HG03095 (cell line): ENCODE results near the gene LZTFL1.

ENCODE experiments used
- ATAC-seq: cut with Tn5 transposase; IDR thresholded peaks from one replicate; pipeline ENCODE4 v1.9.1; 2021; ENCODE audit warnings: moderate library complexity; ENCODE audit not compliant: unreplicated experiment

The LZTFL1 gene

DNA sequence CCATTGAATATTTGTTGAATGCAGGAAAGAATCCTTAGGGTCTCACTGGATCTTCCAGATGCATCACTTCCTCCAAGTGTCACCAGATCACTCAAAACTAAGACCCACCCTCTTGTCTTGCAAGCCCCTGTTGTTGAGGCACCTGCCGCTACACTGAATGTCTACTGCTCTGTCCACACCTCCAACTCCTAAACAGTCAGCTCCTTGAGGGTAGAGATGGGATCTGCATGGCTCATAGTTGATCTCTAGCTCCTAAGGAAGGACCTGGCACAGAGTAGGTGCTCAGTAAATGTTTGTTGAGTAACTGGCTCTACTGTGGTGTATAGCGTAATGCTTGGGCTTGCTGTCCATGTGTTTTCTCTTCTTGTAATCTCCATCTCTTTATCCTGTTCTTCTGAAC, 54.4 kb downstream of the LZTFL1 start:
- no peak for ATAC-seq

GRCh38 chr3:45786801-45787495, 55.0 kb downstream of the LZTFL1 start:
- ATAC-seq = no peak

DNA sequence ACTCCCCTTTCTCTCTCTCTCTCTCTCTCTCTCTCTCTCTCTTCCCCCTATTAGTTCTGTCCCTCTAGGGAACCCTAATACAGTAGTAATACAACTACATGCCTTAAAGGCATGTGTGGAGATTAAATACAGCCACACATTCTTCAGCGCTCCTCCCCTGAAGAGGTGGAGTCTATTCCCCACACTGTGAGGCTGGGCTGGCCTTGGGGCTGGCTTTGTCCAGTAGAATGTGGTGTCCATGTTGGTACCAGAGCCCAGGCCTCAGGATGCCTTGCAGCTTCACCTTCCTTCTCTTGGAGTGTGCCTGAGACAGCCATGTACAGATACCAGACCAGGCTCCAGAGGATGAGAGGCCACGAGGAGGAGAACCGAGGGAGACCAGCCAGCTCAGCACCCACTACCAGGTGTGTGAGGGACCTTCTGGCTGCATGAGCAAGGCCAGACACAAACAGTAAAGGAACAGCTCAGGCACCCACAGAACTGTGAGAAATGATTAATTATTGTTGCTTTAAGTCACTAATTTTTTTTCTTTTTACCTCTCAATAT, 56.2 kb downstream of the LZTFL1 start:
- no peak for ATAC-seq

DNA sequence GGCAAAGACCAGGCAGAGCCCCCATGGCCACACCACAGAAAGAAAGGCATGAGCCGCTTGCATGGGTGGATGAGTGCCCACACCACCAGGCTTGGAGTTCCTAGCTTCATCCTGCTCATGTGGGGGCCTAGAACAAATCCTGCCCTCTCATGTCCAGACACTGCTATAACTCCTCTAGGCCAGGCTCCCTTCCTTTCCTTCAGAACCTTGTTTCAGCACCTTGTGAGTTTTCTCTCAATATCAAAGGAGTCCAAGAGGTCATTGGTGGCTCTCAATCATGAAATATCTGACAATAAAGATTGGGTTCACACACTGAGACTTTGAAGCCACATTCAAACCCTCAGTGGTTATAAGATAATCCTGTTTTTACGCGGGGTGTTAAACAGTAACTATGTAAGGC, 58.3 kb downstream of the LZTFL1 start:
- no peak for ATAC-seq

GRCh38 chr3:45782381-45782780, 59.5 kb downstream of the LZTFL1 start:
- ATAC-seq = no peak

DNA sequence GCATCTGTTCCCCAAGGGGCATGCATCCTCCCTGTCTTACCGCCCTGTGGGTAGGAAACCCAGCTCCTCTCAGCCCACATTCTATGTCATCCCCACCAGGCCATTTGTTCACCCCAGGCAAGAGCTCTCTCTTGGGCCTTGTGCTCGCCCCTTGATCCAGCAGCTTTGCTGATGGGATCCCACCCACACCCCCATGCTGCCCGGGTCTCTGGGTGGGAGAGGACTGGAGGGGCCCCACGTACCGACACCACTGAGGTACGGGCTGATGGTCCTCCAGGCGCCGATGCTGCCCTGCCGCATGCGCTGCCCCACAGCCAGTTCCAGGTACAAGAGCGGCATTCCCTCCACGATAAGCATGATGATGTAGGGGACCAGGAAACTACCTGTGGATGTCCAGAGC, 60.1 kb downstream of the LZTFL1 start:
- no peak for ATAC-seq

DNA sequence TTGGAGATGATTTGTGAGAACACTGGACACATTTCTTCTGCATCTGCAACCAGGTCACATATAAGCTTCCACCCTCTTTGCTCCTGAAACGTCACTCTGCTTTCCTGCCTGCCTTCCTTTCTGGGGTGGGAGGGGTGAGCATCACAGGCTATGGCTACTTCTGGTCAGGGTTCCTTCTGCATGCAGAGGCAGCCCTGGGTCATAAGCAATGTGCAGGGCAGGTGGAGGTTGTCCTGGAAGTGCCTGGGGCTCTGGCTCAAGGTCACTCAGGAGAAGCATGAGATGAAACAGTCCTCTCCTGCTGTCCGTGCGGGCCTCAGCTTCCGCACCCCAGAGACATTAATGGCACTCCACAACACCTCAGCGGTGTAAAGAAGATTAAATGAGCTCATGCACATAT, 60.6 kb downstream of the LZTFL1 start:
- ATAC-seq = no peak

- ATAC-seq = no peak
These were observed 61.9 kb downstream of the LZTFL1 start for GRCh38 chr3:45779746-45780735.

GRCh38 chr3:45778761-45779201, 63.1 kb downstream of the LZTFL1 start:
- no peak for ATAC-seq

DNA sequence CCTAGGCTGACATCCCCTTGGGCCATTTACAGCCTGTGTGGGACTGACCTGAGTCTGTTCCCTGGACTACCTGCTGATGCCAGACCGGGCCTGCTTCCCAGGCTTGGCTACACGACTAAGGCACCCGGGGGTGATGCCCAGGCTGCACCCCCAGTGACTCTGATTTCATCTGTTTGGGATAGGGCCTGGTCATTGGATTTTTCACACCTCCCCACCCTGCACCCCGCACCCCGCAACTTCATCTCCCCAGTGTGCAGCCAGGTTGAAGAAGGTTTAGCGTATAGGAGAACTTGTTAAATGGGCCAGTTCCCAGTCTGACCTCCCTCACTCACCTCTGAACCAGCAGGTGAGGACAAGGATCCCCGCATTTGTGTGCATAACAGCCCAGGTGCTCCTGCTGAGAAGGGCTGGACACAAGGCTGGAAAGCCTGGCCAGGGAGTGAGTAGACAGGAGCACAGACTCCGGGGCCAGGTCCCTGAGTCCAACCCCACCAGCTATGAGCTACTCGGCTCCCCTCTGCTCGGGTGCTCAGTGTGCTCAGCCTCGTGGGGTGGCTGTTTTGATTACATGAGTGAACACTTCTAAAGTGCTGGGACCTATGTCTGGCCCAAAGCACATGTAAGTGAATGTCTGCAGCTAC, 64.1 kb downstream of the LZTFL1 start:
- no peak for ATAC-seq

GRCh38 chr3:45777111-45777745, 64.7 kb downstream of the LZTFL1 start:
- no peak for ATAC-seq

GRCh38 chr3:45776611-45777010, 65.3 kb downstream of the LZTFL1 start:
- no peak for ATAC-seq

- no peak for ATAC-seq
These were observed 65.7 kb downstream of the LZTFL1 start for GRCh38 chr3:45776301-45776595.

- ATAC-seq = no peak
These were observed 66.2 kb downstream of the LZTFL1 start for GRCh38 chr3:45775571-45776300.

DNA sequence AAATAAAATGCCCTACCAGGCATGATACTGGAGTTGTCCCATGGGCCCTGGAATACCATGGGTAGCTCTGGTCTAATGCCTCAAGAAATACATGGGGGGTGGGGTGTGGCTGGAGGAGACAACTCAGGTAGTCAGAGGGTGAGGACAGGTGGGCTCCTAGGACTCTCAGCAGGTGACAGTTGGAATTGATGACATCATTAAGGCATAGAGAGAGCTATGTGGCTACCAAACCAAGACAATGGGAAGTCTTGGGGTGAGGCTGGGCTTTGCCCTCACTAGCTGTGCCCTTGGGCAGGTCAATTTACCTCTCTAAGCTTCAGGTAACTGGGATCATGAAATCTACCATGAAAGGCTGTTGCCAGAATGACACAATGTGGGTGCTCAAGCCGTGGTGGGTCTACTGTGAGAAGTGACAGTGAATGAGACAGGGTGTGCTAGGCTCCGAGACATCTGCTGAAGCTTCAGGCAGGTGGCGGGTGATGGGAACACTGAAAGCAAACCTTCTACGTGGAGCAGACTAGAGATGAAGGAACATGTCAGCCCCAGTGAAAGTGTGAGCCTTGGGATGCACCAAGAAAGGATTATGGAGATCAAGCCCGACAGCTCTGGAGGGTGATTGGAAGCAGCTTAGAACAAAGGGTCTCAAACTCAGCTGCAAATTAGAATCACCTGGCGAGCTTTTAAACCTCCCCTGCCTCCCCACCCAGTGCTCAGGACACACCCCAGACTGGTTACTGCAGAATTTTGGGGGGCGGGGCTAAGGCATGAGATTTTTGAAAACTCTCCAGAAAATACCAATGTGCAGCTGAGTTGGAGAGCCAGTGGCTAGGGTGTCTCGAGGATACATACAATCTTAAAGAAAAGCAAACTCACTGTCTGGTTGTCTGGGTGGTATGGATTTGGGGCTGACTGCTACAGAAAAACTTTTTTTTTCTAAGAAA, 67.1 kb downstream of the LZTFL1 start:
- ATAC-seq = no peak

DNA sequence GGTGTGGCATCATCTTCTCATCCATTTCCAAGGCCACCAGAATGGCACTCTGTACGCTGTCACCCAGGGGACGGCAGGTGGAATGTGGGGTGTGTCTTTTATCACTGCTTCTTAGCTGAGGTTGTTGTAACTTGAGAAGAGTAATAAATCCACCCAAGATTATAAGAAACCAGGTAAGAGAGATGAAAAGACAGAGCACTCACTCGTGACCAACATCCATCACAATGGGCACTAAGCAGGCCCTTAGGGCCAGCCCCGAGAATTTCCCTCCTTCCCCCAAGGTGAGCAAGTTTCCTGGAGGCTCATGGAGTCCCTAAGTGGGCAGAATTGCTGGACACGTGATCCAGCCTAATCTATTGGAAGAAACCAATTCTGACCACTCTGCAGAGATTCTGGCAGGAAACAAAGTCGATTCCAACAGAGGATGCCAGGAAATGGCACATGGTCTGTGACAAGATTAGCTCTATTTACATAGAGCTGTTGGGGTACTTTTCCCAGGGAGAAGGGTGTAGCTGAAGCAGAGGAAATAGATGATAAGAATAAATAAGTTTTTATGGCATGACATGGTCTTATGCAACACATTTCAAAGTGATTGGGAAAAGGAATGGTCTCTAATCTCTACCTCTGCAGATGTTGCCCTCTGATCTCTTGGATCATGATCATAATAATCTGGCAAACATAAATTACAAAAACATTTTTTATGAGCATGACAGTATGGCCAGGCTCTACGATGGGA, 68.0 kb downstream of the LZTFL1 start:
- no peak for ATAC-seq
